Smooth muscle cell (in vitro differentiated cells): ENCODE measurements around the gene ZKSCAN7. TPM values are rescaled to one million over a fixed set of nuclear protein-coding genes. Genes with fewer than 3 reads are reported as not detected.

Source experiments
- DNase-seq: peaks from one replicate; lab custom pipeline; 2025; ENCODE audit not compliant: unreplicated experiment; lab: John Stamatoyannopoulos, UW
- H2AFZ ChIP-seq: fragments of 200-600 bp; sonication (generic); 2 replicates; pipeline ENCODE4 v1.6.0; 2016; ENCODE audit warnings: antibody characterized with exemption, low read depth, mild to moderate bottlenecking
- H3F3A ChIP-seq: fragments of 200-600 bp; sonication (generic); 2 replicates; pipeline ENCODE4 v1.6.0; 2017; ENCODE audit warnings: antibody characterized with exemption, low read depth
- H3K27ac ChIP-seq: fragments of 200-600 bp; sonication (generic); 2 replicates; pipeline ENCODE4 v1.5.1; 2016; ENCODE audit warnings: low read depth, mild to moderate bottlenecking
- H3K27me3 ChIP-seq: fragments of 200-600 bp; sonication (generic); 2 replicates; pipeline ENCODE4 v1.6.1; 2016; ENCODE audit warnings: low read depth, mild to moderate bottlenecking
- H3K36me3 ChIP-seq: fragments of 200-600 bp; sonication (generic); 2 replicates; pipeline ENCODE4 v1.5.1; 2016; ENCODE audit warnings: low read depth
- H3K4me1 ChIP-seq: fragments of 200-600 bp; sonication (generic); 2 replicates; pipeline ENCODE4 v1.5.1; 2016; ENCODE audit warnings: low read depth
- H3K4me2 ChIP-seq: fragments of 200-600 bp; sonication (generic); 2 replicates; pipeline ENCODE4 v1.6.0; 2016; ENCODE audit warnings: mild to moderate bottlenecking
- H3K4me3 ChIP-seq: fragments of 200-600 bp; sonication (generic); 2 replicates; pipeline ENCODE4 v1.5.1; 2016; ENCODE audit warnings: mild to moderate bottlenecking
- H3K79me2 ChIP-seq: fragments of 200-600 bp; sonication (generic); 2 replicates; pipeline ENCODE4 v1.6.0; 2016; ENCODE audit warnings: low read depth, mild to moderate bottlenecking
- H3K9ac ChIP-seq: fragments of 200-600 bp; sonication (generic); 2 replicates; pipeline ENCODE4 v1.6.0; 2016; ENCODE audit warnings: low read depth
- H3K9me3 ChIP-seq: fragments of 200-600 bp; sonication (generic); replicated peaks from 2 replicates; pipeline ENCODE4 v1.5.1; 2016; ENCODE audit warnings: low read depth
- H4K20me1 ChIP-seq: fragments of 200-600 bp; sonication (generic); 2 replicates; pipeline ENCODE4 v1.6.0; 2016; ENCODE audit warnings: low read depth
- WGBS: methylation state at CpG from one replicate; pipeline ENCODE4 v1.1.7; 2016; ENCODE audit warnings: low lambda C conversion rate; 5-methylcytosine and 5-hydroxymethylcytosine counted together
- polyA plus RNA-seq: library from polyadenylated mRNA; unstranded; fragments of >200 nt; fragmentation: Nextera tagmentation; extraction: Ambion mirVana; gene quantifications from 2 replicates; pipeline ENCODE4 v1.2.1, GENCODE V29; 2016
- total RNA-seq: library from RNA; depleted of rRNA; stranded (reverse); fragments of >200 nt; gene quantifications from 2 replicates; pipeline ENCODE4 v1.2.3, GENCODE V29; 2014
- TF ChIP-seq, protein P1 (sequence below): fragments of 200-600 bp; sonication (generic); IDR thresholded peaks from 2 replicates; pipeline ENCODE4 v1.5.1; 2017; ENCODE audit warnings: borderline replicate concordance, mild to moderate bottlenecking, antibody characterized with exemption; ENCODE audit not compliant: insufficient read depth, poor library complexity, severe bottlenecking

Gene ZKSCAN7
- total and polyA plus RNA-seq, 2 experiments from 2014 or later: 4.6 to 5.6 TPM

DNA sequence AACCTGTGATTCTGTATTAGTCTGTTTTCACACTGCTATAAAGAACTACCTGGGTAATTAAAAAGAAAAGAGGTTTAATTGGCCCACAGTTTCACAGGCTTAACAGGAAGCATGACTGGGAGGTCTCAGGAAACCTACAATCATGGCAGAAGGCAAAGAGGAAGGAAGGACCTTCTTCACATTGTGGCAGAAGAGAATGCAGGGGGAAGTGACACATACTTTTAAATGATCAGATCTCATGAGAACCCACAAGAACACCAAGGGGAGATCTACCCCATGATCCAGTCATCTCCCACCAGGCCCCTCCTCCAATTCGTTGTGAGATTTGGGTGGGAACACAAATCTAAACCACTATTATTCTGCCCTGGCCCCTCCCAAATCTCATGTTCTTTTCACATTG lies 6.1 kb downstream of the ZKSCAN7 start:
- H3K9me3 ChIP-seq: no peaks in the 10 kb centered on the region

DNA sequence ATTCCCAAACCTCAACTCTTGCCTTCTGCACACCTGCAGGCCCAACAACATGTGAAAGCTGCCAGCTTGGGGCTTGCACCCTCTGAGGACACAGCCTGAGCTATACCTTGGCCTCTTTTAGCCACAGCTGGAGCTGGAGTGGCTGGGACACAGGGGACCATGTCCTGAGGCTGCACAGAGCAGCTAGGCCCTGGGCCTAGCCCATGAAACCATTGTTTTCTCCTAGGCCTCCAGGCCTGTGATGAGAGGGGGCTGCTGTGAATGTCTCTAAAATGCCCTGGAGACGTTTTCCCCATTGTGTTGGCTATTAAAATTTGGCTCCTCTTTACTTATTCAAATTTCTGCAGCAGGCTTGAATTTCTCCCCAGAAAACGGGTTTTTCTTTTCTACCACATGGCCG lies 7.2 kb downstream of the ZKSCAN7 start:
- Histone ChIP-seq H3F3A (no peaks in the 10 kb centered on the region), H3K4me2 (no peak overlapping the region), H3K9ac (no peak overlapping the region), H3K79me2 (no peaks in the 10 kb centered on the region), H3K27ac (no peak overlapping the region), H4K20me1 (no peaks in the 10 kb centered on the region), H3K4me3 (no peak overlapping the region), H3K9me3 (no peaks in the 10 kb centered on the region), H2AFZ (no peak overlapping the region), H3K36me3 (peaks cover 12% of the 10 kb centered on the region), H3K27me3 (no peaks in the 10 kb centered on the region), H3K4me1 (no peaks in the 10 kb centered on the region)
- WGBS: 92% methylated on average over 3 of the region's 3 CpGs
- no peak for DNase-seq
- TF ChIP-seq, protein P1, sequence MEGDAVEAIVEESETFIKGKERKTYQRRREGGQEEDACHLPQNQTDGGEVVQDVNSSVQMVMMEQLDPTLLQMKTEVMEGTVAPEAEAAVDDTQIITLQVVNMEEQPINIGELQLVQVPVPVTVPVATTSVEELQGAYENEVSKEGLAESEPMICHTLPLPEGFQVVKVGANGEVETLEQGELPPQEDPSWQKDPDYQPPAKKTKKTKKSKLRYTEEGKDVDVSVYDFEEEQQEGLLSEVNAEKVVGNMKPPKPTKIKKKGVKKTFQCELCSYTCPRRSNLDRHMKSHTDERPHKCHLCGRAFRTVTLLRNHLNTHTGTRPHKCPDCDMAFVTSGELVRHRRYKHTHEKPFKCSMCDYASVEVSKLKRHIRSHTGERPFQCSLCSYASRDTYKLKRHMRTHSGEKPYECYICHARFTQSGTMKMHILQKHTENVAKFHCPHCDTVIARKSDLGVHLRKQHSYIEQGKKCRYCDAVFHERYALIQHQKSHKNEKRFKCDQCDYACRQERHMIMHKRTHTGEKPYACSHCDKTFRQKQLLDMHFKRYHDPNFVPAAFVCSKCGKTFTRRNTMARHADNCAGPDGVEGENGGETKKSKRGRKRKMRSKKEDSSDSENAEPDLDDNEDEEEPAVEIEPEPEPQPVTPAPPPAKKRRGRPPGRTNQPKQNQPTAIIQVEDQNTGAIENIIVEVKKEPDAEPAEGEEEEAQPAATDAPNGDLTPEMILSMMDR: no peak

More for the DNA sequence above, 6.1 kb downstream of the ZKSCAN7 start:
- Histone ChIP-seq H3K4me2 (no peak overlapping the region), H3K9ac (no peak overlapping the region), H3K4me3 (no peak overlapping the region), H3K36me3 (peaks cover 12% of the 10 kb centered on the region), H3K27ac (no peak overlapping the region), H3K79me2 (peaks cover 8% of the 10 kb centered on the region), H2AFZ (no peak overlapping the region), H3K27me3 (no peaks in the 10 kb centered on the region), H4K20me1 (no peaks in the 10 kb centered on the region), H3F3A (no peaks in the 10 kb centered on the region), H3K4me1 (peaks cover 5% of the 10 kb centered on the region)
- 95% methylated on average over 1 of the region's 1 CpG for WGBS
- TF ChIP-seq, protein P1: no peak
- no peak for DNase-seq

DNA sequence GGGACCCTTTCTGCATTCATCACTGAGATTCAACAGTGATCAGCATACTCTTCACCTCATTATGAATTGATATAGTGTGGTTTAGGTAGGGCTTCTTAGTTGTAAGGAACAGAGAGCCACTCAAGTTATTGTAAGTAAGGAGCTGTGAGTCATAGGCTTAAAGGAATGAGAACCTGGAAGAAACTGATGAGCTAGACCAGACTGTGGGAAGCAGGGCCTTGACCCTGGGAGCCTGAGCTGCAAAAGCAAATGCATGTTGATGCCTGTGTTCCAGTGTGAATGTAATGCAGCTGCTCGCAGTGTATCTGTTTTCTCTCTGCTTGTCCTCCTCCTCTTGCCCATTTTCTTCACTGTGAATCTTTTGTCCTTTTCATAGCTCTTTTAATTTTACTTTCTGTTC lies 13.6 kb downstream of the ZKSCAN7 start:
- WGBS: 80% methylated on average over 1 of the region's 1 CpG
- Histone ChIP-seq H3K9me3 (peaks cover 14% of the 10 kb centered on the region), H2AFZ (no peak overlapping the region), H3K36me3 (peaks cover 38% of the 10 kb centered on the region), H3K4me3 (no peak overlapping the region), H3K4me2 (no peak overlapping the region), H3K4me1 (no peaks in the 10 kb centered on the region), H3F3A (no peaks in the 10 kb centered on the region), H4K20me1 (no peaks in the 10 kb centered on the region), H3K9ac (no peak overlapping the region), H3K27me3 (no peaks in the 10 kb centered on the region), H3K27ac (no peak overlapping the region), H3K79me2 (no peaks in the 10 kb centered on the region)
- no peak for DNase-seq
- TF ChIP-seq, protein P1: no peak

DNA sequence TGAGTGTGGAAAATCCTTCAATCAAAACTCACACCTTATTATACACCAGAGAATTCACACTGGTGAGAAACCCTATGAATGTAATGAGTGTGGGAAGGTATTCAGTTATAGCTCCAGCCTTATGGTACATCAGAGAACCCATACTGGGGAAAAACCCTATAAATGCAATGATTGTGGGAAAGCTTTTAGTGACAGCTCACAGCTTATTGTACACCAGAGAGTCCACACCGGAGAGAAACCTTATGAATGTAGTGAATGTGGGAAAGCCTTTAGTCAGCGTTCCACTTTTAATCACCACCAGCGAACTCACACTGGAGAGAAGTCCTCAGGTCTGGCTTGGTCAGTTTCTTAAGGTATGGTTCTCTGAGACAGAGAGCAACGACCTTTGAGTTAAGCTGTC lies 16.0 kb downstream of the ZKSCAN7 start:
- H3K4me3 ChIP-seq: no peak overlapping the region
- no peak for DNase-seq
- TF ChIP-seq, protein P1: no peak
- H3K79me2 ChIP-seq: no peaks in the 10 kb centered on the region
- 99% methylated on average over 4 of the region's 4 CpGs for WGBS
- H3K9ac ChIP-seq: no peak overlapping the region
- peaks cover 38% of the 10 kb centered on the region for H3K36me3 ChIP-seq
- no peaks in the 10 kb centered on the region for H3K4me1 ChIP-seq
- no peaks in the 10 kb centered on the region for H4K20me1 ChIP-seq
- no peak overlapping the region for H3K4me2 ChIP-seq
- H3K27ac ChIP-seq: no peak overlapping the region
- H3F3A ChIP-seq: no peaks in the 10 kb centered on the region
- no peaks in the 10 kb centered on the region for H3K27me3 ChIP-seq
- H3K9me3 ChIP-seq: peaks cover 14% of the 10 kb centered on the region
- H2AFZ ChIP-seq: no peak overlapping the region
